Endothelial cell of hepatic sinusoid (primary cell): ENCODE data around the gene EPHA10.
"Not testable (repeated sequence)": the region's sequence is repeated elsewhere in the genome, so short reads cannot be mapped to it uniquely, and the experiment has no call there.

Experiments used
- in situ Hi-C: cut with HindIII; loops from 2 replicates; pipeline ENCODE4 v1.10.0; 2017; ENCODE audit warnings: low sequenced_read_pairs

Gene EPHA10

DNA sequence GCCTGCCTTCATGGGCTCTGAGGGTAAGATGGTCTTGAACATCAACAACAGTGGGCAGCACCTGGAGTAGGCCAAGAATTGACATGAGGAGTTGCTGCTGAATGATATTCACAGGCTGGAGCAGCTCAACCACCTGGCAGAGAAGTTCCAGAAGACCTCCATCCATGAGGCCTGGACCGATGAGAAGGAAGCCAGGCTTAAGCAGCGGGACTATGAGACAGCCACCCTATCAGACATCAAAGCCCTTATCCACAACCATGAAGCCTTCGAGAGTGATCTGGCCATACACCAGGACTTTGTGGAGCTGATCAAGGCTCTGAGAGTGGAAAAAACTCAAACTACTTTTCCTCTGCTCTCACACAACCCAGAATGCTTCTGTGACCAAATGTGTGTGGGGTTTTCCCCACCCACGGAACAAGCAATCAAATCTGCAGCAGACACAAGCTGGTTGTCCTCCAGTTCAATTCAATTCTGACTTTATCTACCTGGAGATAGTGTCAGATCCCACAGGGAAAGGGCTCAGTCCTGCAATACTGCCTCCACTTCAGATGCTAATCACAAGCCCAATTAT, 12.1 kb upstream of the EPHA10 start:
- in situ Hi-C loops: no loop called here

DNA sequence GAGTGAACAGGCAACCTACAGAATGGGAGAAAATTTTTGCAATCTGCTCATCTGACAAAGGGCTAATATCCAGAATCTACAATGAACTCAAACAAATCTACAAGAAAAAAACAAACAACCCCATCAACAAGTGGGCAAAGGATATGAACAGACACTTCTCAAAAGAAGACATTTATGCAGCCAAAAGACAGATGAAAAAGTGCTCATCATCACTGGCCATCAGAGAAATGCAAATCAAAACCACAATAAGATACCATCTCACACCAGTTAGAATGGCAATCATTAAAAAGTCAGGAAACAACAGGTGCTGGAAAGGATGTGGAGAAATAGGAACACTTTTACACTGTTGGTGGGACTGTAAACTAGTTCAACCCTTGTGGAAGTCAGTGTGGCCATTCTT, 6.5 kb upstream of the EPHA10 start:
- in situ Hi-C loops: not testable (repeated sequence)

DNA sequence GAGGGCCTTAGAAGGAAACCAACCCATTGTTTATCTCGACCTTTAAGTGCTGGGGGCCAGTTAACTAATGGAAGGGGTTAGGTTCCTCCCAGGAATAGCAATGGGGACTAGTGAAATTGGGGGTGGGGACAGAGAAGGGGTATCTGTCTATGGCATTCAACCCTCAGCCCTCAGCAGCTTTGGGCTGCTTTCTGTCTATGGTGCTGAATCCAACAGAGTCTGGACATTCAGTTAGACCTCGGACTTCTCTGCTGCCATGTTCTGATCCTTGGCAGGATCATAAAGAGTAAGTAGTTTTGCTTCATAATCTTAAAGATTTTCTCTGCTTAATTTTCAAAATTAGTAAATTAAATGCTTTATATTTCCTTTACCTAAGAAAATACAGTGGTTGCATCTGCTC, 2.6 kb upstream of the EPHA10 start:
- in situ Hi-C loops: no loop called here

DNA sequence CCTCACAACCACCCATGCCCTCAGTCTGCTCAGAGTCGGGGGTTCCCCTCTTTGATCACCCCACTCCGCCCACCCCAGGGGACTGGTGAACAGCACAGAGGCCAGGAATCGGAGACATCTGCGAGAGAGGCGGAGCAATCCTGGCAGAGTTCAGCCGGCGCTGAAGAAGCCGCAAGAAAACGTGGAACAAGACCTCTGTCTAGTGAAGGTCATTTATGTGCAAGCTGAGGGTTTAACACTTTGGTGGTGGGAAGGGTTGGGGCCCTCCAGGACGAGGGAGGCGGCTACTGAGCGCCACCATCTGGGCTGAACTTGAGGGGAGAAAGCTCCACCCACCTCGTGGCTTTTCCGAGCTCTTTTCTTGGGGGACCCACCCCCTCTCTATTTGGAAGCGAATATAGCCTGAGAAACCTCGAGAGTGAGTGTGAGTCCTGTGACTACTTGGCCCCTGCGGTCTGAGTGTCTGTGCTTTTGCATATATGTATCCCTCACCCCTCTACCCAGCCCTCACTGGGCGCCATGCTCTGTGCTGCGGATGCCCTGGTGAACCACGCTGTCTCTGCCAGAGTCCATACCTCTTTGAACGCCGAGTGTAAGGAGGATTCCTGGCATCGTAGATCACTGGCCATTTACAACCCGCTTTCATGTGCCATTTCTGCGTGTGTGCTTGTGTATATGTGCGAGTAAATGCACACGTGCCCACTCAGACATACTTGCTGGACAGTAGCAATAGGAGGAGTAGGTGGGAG, 1.2 kb upstream of the EPHA10 start:
- in situ Hi-C loops: no loop called here

DNA sequence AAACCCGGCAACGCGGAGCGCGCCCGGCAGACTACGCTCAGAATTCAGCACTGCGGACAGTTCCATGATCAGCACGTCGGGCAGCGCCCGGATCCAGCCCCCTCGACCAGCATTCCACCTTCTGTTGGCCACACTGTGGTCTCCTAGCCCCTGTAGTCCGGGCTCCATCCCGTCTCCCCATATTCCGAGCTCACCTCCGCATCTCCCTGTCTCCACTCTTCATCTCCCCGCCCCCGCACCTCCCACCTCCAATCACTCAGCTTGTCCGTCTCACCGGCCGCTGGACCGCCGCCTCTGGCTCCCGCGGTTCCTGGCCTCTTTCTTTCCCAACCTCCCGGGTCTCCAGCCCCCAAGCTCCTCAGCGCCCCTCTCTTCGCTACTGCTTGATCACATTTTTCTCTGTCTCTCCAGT, 500 bp downstream of the EPHA10 start:
- in situ Hi-C loops: no loop called here

GRCh38 chr1:37763791-37764413, 1.0 kb downstream of the EPHA10 start:
- in situ Hi-C loops: no loop called here

- in situ Hi-C loops: no loop called here
These were observed 2.4 kb downstream of the EPHA10 start for GRCh38 chr1:37762516-37762915.

DNA sequence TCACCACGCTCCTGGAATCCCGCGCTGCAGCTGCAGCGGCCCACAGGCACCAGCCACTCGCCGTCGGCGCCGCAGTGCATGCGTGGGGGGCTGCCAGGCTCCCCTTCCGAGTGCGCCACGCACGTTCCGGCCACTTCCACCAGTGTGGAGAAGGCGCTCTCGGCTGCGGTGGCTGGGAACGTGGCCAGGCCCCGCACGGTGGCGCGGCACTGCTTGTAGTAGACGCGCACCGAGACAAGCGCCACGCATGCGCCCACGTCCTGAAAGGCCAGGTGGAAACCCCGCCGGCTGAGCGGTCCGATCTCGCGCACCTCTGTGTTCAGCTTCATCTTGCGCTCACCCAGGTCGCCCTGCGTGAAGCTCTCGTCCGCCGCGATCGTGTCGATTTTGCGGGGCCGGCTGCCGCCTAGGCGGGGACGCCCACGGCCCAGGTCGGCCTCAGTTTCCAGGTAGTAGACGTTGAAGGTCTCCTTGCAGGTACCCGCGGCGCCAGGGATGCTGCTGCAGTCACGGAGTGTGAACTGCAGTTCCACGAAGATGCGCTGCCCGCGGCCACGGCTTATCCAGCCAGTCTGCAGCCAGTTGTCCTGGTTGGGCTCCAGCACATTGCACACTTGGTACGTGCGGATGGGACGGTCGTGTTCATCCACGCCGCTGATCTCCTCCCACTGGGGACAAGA, 3.4 kb downstream of the EPHA10 start:
- in situ Hi-C loops: no loop called here

- in situ Hi-C loops: no loop called here
These were observed 5.5 kb downstream of the EPHA10 start for GRCh38 chr1:37759451-37759850.

DNA sequence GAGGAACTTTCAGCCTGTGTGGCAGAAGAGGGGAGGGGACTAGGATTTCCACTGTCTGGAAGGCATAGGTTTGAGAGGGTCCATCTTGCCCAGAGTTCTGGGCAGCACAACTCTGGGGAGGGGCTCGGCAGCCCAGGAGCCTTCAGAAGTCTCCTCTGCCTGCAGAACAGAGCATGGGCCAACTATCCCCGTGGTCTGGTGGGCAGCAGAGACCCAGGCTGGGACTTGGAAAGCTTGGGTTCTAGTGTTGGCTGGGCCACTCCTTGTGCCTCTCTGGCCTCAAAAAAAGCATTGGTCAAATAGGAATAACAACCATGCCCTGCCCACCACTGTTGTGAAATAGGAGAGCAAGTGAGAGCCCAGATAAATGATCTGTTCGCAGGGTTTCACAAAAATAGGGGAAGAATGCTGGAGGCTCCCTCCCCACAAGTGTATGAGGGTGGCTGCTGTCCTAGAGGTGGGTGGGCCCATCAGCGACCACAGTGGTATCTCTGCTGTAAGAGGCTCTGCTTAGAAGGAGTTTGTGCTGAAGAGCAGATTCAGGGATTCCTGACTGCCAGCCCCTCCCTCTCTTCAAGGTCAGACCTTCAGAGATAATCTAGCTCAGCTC, 8.9 kb downstream of the EPHA10 start:
- in situ Hi-C loops: no loop called here

GRCh38 chr1:37755290-37755689, 9.6 kb downstream of the EPHA10 start:
- in situ Hi-C loops: no loop called here

DNA sequence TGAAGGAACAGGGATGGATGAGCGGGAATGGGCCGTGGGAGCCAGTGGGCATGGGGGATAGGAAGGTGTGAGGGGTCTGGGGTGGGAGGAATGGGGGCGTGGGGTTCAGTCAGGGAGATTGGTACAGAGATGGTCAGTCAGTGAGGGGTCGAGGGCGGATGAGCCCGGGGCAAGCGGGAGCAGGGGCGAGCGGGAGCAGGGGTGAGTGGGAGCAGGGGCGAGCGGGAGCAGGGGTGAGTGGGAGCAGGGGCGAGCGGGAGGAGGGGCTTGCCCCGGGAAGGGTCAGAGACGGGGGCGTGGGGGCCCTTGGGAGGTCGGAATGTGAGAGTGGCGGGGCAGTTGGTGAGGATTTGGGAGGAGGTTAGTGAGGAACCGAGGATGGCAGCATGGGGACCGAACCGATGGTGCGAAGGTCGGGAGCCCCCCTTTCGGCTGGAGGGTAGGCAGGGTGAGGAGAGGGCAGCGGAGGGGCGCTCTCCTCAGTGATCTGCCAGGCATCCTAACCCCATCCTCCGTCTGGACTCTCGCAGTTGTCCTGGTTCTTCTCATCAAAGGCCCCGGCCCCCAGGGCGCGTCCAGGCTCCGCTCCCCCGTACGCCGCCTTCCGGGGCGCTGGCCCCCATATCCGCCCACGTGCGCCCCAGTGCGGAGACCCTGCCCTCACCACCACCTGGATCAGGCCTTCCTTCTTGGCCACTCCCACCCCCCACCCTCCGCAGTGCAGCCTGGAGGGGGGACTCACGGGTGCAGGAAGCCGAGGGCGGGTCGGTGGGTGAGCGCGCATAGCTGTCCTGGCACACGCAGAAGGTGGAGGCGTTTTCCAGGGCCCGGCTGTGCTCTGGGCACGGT, 11.2 kb downstream of the EPHA10 start:
- in situ Hi-C loops: no loop called here

DNA sequence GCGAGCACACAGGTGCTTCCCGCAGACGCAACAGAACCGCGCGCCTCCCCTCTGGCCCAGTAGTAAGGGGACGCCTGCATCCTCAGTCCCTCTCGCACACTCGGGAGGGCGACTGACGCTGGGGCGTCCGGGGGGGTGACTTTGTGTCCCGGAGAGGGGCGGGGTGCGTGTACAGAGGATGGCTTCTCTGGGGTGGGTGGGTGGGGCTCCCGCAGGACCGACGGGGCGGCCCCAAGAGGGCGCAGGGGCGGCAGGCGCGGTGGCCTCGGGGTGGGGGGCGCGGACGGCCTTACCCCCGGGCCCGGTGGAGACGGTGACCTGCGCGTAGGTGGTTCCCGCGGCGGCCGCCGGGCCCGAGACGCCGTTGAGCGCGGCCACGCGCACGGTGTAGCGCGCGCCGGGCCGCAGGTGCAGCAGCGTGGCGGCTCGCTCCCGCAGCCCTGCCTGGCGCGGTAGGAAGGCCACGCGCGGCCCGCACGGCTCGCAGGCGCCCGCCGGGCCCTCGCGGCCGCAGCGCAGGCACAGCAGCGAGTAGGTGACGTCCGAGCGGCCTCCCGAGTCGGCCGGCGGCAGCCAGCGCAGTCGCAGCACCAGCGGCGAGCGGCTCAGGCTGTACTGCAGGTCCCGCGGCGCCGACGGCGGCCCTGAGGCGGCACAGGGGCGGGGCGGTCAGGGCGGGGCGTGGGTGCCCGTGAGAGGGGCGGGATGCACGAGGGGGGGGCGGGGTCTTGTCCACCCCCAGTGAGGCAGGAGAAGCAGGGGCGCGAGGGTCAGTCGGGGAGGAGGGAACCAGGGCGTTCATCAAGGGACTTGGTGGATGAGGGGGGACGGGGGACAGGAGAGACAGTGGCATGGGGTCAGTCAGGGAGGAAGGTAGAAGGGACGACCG, 12.1 kb downstream of the EPHA10 start:
- in situ Hi-C loops: no loop called here

DNA sequence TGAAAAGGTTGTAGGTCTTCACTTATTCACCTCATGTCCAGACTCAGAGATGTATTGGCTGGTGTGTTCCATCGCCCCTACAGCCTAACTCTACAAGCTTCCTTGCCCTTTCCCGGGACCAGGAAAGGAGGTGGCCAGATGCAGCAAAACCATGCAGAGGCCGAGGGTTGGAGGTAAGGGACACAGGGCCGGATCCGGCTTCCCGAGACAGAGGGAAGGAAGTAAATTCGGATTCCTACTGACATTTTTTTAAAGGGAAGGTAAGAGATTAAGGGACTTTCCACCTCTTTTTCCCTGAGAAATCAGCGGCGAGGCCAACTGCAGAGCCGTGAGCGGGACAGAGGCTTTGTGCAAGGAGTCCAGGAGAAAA, 12.7 kb downstream of the EPHA10 start:
- in situ Hi-C loops: no loop called here

- in situ Hi-C loops: no loop called here
These were observed 16.4 kb downstream of the EPHA10 start for GRCh38 chr1:37748565-37748964.

GRCh38 chr1:37746806-37747205, 18.1 kb downstream of the EPHA10 start:
- in situ Hi-C loops: no loop called here

GRCh38 chr1:37741662-37742061, 23.3 kb downstream of the EPHA10 start:
- in situ Hi-C loops: no loop called here

GRCh38 chr1:37741130-37741529, 23.8 kb downstream of the EPHA10 start:
- in situ Hi-C loops: no loop called here

GRCh38 chr1:37739222-37739621, 25.7 kb downstream of the EPHA10 start:
- in situ Hi-C loops: no loop called here

DNA sequence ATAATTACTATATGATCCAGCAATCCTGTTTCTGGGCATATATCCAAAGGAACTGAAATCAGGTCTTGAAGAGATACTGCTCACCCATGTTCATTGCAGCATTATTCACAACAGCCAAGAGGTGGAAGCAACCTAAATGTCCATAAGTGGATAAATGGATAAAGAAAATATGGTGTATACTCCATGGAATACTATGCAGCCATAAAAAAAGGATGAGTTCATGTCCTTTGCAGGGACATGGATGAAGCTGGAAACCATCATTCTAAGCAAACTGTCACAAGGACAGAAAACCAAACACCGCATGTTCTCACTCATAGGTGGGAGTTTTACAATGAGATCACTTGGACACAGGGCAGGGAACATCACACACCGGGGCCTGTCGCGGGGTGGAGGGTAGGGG, 26.3 kb downstream of the EPHA10 start:
- in situ Hi-C loops: not testable (repeated sequence)
